ENCODE data around the gene ORC4. TPM values are rescaled to one million over a fixed set of nuclear protein-coding genes. Genes with fewer than 3 reads are reported as not detected.

The ORC4 gene
- total RNA-seq: 66.0 and 98.3 TPM in 2 replicates
- polyA plus RNA-seq: 28.8 and 37.6 TPM in 2 replicates

- Histone ChIP-seq H3K4me1 (ENCODE audit: insufficient read depth) (peaks cover 23% of the 10 kb centered on the region), H3K79me2 (peaks cover 86% of the 10 kb centered on the region), H3K36me3 (replicated peaks; ENCODE audit: insufficient read depth, low read depth) (no peaks in the 10 kb centered on the region), H2AFZ (peak within 1 kb of the TSS; percentile 72), H3K27me3 (no peaks in the 10 kb centered on the region), H3K9me3 (ENCODE audit: low read depth) (no peaks in the 10 kb centered on the region), H3K4me3 (peak within 1 kb of the TSS; percentile 48), H3K9me2 (replicated peaks; ENCODE audit: insufficient read depth) (no peaks in the 10 kb centered on the region), H3K27ac (peak within 1 kb of the TSS; percentile 94), H4K20me1 (ENCODE audit: insufficient read depth, poor library complexity, severe bottlenecking) (peaks cover 37% of the 10 kb centered on the region), H3K4me2 (peak within 1 kb of the TSS; percentile 87)
- WGBS (ENCODE audit: low lambda C conversion rate, missing lambda C conversion rate): under 1% methylated on average over 44 of the region's 52 CpGs
- DNase-seq (ENCODE audit: low spot score): peak; percentile 100
- TF ChIP-seq CTCF (IDR thresholded peaks at IDR 0.05; ENCODE audit: poor library complexity) (peak; percentile 51), EZH2phosphoT487 (IDR thresholded peaks at IDR 0.05; ENCODE audit: low read depth, severe bottlenecking, unreplicated experiment) (no peak)
Measured at GRCh38 chr2:148020111-148021058, at the start of gene ORC4. Gene ORC4, minus strand, starts transcription at chr2:148020737. Its CDS starts 44,779 bp downstream, at chr2:147975958.

GRCh38 chr2:148067801-148068200 lies 47.3 kb upstream of the ORC4 start:
- no peak overlapping the region for H3K27ac ChIP-seq
- H2AFZ ChIP-seq: no peak overlapping the region
- H3K79me2 ChIP-seq: no peaks in the 10 kb centered on the region
- H3K36me3 ChIP-seq (replicated peaks; ENCODE audit: insufficient read depth, low read depth): no peaks in the 10 kb centered on the region
- no peak for TF ChIP-seq EZH2phosphoT487 (IDR thresholded peaks at IDR 0.05; ENCODE audit: low read depth, severe bottlenecking, unreplicated experiment)
- no peak for TF ChIP-seq CTCF (IDR thresholded peaks at IDR 0.05; ENCODE audit: poor library complexity)
- TF ChIP-seq EZH2 (IDR thresholded peaks at IDR 0.05; ENCODE audit: borderline replicate concordance): no peak
- DNase-seq (ENCODE audit: low spot score): peak; percentile 17
- no peaks in the 10 kb centered on the region for H3K9me3 ChIP-seq (ENCODE audit: low read depth)
- no peaks in the 10 kb centered on the region for H3K9me2 ChIP-seq (replicated peaks; ENCODE audit: insufficient read depth)
- no peaks in the 10 kb centered on the region for H4K20me1 ChIP-seq (ENCODE audit: insufficient read depth, poor library complexity, severe bottlenecking)
- H3K4me3 ChIP-seq: no peak overlapping the region
- no peak overlapping the region for H3K4me2 ChIP-seq
- no peaks in the 10 kb centered on the region for H3K27me3 ChIP-seq
- H3K4me1 ChIP-seq (ENCODE audit: insufficient read depth): no peaks in the 10 kb centered on the region
- 93% methylated on average over 1 of the region's 1 CpG for WGBS (ENCODE audit: low lambda C conversion rate, missing lambda C conversion rate)

- Histone ChIP-seq H3K4me3 (no peak overlapping the region), H3K9me3 (ENCODE audit: low read depth) (no peaks in the 10 kb centered on the region), H3K27me3 (no peaks in the 10 kb centered on the region), H3K4me2 (no peak overlapping the region), H3K27ac (no peak overlapping the region), H2AFZ (no peak overlapping the region), H3K9me2 (replicated peaks; ENCODE audit: insufficient read depth) (no peaks in the 10 kb centered on the region), H3K36me3 (replicated peaks; ENCODE audit: insufficient read depth, low read depth) (no peaks in the 10 kb centered on the region), H3K79me2 (no peaks in the 10 kb centered on the region), H3K4me1 (ENCODE audit: insufficient read depth) (no peaks in the 10 kb centered on the region), H4K20me1 (ENCODE audit: insufficient read depth, poor library complexity, severe bottlenecking) (no peaks in the 10 kb centered on the region)
- WGBS (ENCODE audit: low lambda C conversion rate, missing lambda C conversion rate): 95% methylated on average over 6 of the region's 6 CpGs
- no peak for DNase-seq (ENCODE audit: low spot score)
- TF ChIP-seq CTCF (IDR thresholded peaks at IDR 0.05; ENCODE audit: poor library complexity) (no peak), EZH2 (IDR thresholded peaks at IDR 0.05; ENCODE audit: borderline replicate concordance) (no peak), EZH2phosphoT487 (IDR thresholded peaks at IDR 0.05; ENCODE audit: low read depth, severe bottlenecking, unreplicated experiment) (no peak)
Measured at GRCh38 chr2:148065936-148066335, 45.4 kb upstream of the ORC4 start.
